Measurements from ENCODE around the gene EIF4A2.

- TF ChIP-seq EZH2phosphoT487 (IDR thresholded peaks at IDR 0.05; ENCODE audit: low read length): no peak
- TF ChIP-seq CTCF (IDR thresholded peaks at IDR 0.05; ENCODE audit: low read length): no peak
- TF ChIP-seq EZH2 (optimal IDR thresholded peaks at IDR 0.05; ENCODE audit: low read depth, low read length): no peak
These were observed 23.0 kb downstream of the EIF4A2 start, which contains the start of gene RFC4 for GRCh38 chr3:186806089-186807055.
